Stromal cell of bone marrow (primary cell): Measurements from ENCODE around the gene NCKAP5.

Experiments
- DNase-seq: peaks from one replicate; pipeline ENCODE4 v3.0.0-alpha.2; 2012; ENCODE audit warnings: low read depth

Gene NCKAP5

GRCh38 chr2:132623096-132623839, 945.0 kb downstream of the NCKAP5 start:
- DNase-seq = peak; percentile 92
